ENCODE measurements around the gene CTSC.

The CTSC gene

GRCh38 chr11:88306785-88307184 is 30.8 kb downstream of the CTSC start:
- no peak for DNase-seq (ENCODE audit: low read depth, low spot score)
- Histone ChIP-seq H3K36me3 (ENCODE audit: control insufficient read depth, insufficient read depth, low read length) (peaks cover 7% of the 10 kb centered on the region; the same call in 1 of the 2 replicates), H3K9me3 (ENCODE audit: control insufficient read depth, insufficient read depth, low read length) (no peaks in the 10 kb centered on the region), H3K27me3 (ENCODE audit: control insufficient read depth, insufficient read depth, low read length) (no peaks in the 10 kb centered on the region), H3K4me1 (ENCODE audit: control insufficient read depth, insufficient read depth, low read length) (peaks cover 4% of the 10 kb centered on the region; the same call in 1 of the 2 replicates), H3K4me3 (ENCODE audit: low read length) (no peak overlapping the region), H3K27ac (ENCODE audit: low read length) (no peak overlapping the region)
- WGBS (ENCODE audit: insufficient coverage, insufficient read length) = no CpG with 5 or more reads among the region's 2 CpGs

- Histone ChIP-seq H3K4me3 (ENCODE audit: low read length) (no peak overlapping the region), H3K27me3 (ENCODE audit: control insufficient read depth, insufficient read depth, low read length) (no peaks in the 10 kb centered on the region), H3K9me3 (ENCODE audit: control insufficient read depth, insufficient read depth, low read length) (no peaks in the 10 kb centered on the region), H3K36me3 (ENCODE audit: control insufficient read depth, insufficient read depth, low read length) (peaks cover 7% of the 10 kb centered on the region; the same call in 1 of the 2 replicates), H3K4me1 (ENCODE audit: control insufficient read depth, insufficient read depth, low read length) (peaks cover 4% of the 10 kb centered on the region; the same call in 1 of the 2 replicates), H3K27ac (ENCODE audit: low read length) (no peak overlapping the region)
- WGBS (ENCODE audit: insufficient coverage, insufficient read length) = no CpG with 5 or more reads among the region's 1 CpG
- no peak for DNase-seq (ENCODE audit: low read depth, low spot score)
Observed at GRCh38 chr11:88305430-88305829, 32.1 kb downstream of the CTSC start.

- Histone ChIP-seq H3K27me3 (ENCODE audit: control insufficient read depth, insufficient read depth, low read length) (no peaks in the 10 kb centered on the region), H3K9me3 (ENCODE audit: control insufficient read depth, insufficient read depth, low read length) (no peaks in the 10 kb centered on the region), H3K27ac (ENCODE audit: low read length) (no peak overlapping the region), H3K4me3 (ENCODE audit: low read length) (no peak overlapping the region), H3K36me3 (ENCODE audit: control insufficient read depth, insufficient read depth, low read length) (peaks cover 7% of the 10 kb centered on the region; the same call in 1 of the 2 replicates), H3K4me1 (ENCODE audit: control insufficient read depth, insufficient read depth, low read length) (peaks cover 4% of the 10 kb centered on the region; the same call in 1 of the 2 replicates)
- DNase-seq (ENCODE audit: low read depth, low spot score) = no peak
- WGBS (ENCODE audit: insufficient coverage, insufficient read length) = no CpG with 5 or more reads among the region's 1 CpG
Observed at GRCh38 chr11:88304352-88304751, 33.2 kb downstream of the CTSC start.

GRCh38 chr11:88303037-88303436 is 34.5 kb downstream of the CTSC start:
- no CpG with 5 or more reads among the region's 1 CpG for WGBS (ENCODE audit: insufficient coverage, insufficient read length)
- Histone ChIP-seq H3K27me3 (ENCODE audit: control insufficient read depth, insufficient read depth, low read length) (no peaks in the 10 kb centered on the region), H3K4me1 (ENCODE audit: control insufficient read depth, insufficient read depth, low read length) (peaks cover 4% of the 10 kb centered on the region; the same call in 1 of the 2 replicates), H3K9me3 (ENCODE audit: control insufficient read depth, insufficient read depth, low read length) (no peaks in the 10 kb centered on the region), H3K36me3 (ENCODE audit: control insufficient read depth, insufficient read depth, low read length) (peaks cover 7% of the 10 kb centered on the region; the same call in 1 of the 2 replicates), H3K27ac (ENCODE audit: low read length) (no peak overlapping the region), H3K4me3 (ENCODE audit: low read length) (no peak overlapping the region)
- no peak for DNase-seq (ENCODE audit: low read depth, low spot score)

GRCh38 chr11:88301488-88302140 is 35.9 kb downstream of the CTSC start:
- WGBS (ENCODE audit: insufficient coverage, insufficient read length) = no CpG with 5 or more reads among the region's 9 CpGs
- H3K36me3 ChIP-seq (ENCODE audit: control insufficient read depth, insufficient read depth, low read length) = peaks cover 4% of the 10 kb centered on the region; the same call in 1 of the 2 replicates
- H3K9me3 ChIP-seq (ENCODE audit: control insufficient read depth, insufficient read depth, low read length) = no peaks in the 10 kb centered on the region
- H3K4me1 ChIP-seq (ENCODE audit: control insufficient read depth, insufficient read depth, low read length) = no peaks in the 10 kb centered on the region; the same call in 1 of the 2 replicates
- H3K27ac ChIP-seq (ENCODE audit: low read length) = no peak overlapping the region
- DNase-seq (ENCODE audit: low read depth, low spot score) = no peak
- no peak overlapping the region for H3K4me3 ChIP-seq (ENCODE audit: low read length)
- H3K27me3 ChIP-seq (ENCODE audit: control insufficient read depth, insufficient read depth, low read length) = no peaks in the 10 kb centered on the region

- Histone ChIP-seq H3K27me3 (ENCODE audit: control insufficient read depth, insufficient read depth, low read length) (no peaks in the 10 kb centered on the region), H3K4me1 (ENCODE audit: control insufficient read depth, insufficient read depth, low read length) (no peaks in the 10 kb centered on the region; the same call in 1 of the 2 replicates), H3K9me3 (ENCODE audit: control insufficient read depth, insufficient read depth, low read length) (no peaks in the 10 kb centered on the region), H3K36me3 (ENCODE audit: control insufficient read depth, insufficient read depth, low read length) (peaks cover 4% of the 10 kb centered on the region; the same call in 1 of the 2 replicates), H3K4me3 (ENCODE audit: low read length) (no peak overlapping the region), H3K27ac (ENCODE audit: low read length) (no peak overlapping the region)
- WGBS (ENCODE audit: insufficient coverage, insufficient read length) = no CpG with 5 or more reads among the region's 3 CpGs
- DNase-seq (ENCODE audit: low read depth, low spot score) = peak; percentile 60
Observed at GRCh38 chr11:88300888-88301487, 36.5 kb downstream of the CTSC start.

GRCh38 chr11:88297863-88298262 is 39.7 kb downstream of the CTSC start:
- Histone ChIP-seq H3K27ac (ENCODE audit: low read length) (no peak overlapping the region), H3K4me1 (ENCODE audit: control insufficient read depth, insufficient read depth, low read length) (no peaks in the 10 kb centered on the region; the same call in none of the 2 replicates), H3K27me3 (ENCODE audit: control insufficient read depth, insufficient read depth, low read length) (no peaks in the 10 kb centered on the region), H3K36me3 (ENCODE audit: control insufficient read depth, insufficient read depth, low read length) (peaks cover 7% of the 10 kb centered on the region; the same call in 1 of the 2 replicates), H3K4me3 (ENCODE audit: low read length) (no peak overlapping the region), H3K9me3 (ENCODE audit: control insufficient read depth, insufficient read depth, low read length) (no peaks in the 10 kb centered on the region)
- no peak for DNase-seq (ENCODE audit: low read depth, low spot score)
- no CpG with 5 or more reads among the region's 2 CpGs for WGBS (ENCODE audit: insufficient coverage, insufficient read length)

- no peak overlapping the region for H3K27ac ChIP-seq (ENCODE audit: low read length)
- DNase-seq (ENCODE audit: low read depth, low spot score) = no peak
Observed at GRCh38 chr11:88297421-88297820, 40.1 kb downstream of the CTSC start.

GRCh38 chr11:88295028-88295427 is 42.5 kb downstream of the CTSC start:
- Histone ChIP-seq H3K27ac (ENCODE audit: low read length) (no peak overlapping the region), H3K4me3 (ENCODE audit: low read length) (no peak overlapping the region), H3K4me1 (ENCODE audit: control insufficient read depth, insufficient read depth, low read length) (no peaks in the 10 kb centered on the region; the same call in 1 of the 2 replicates), H3K27me3 (ENCODE audit: control insufficient read depth, insufficient read depth, low read length) (no peaks in the 10 kb centered on the region), H3K36me3 (ENCODE audit: control insufficient read depth, insufficient read depth, low read length) (peaks cover 13% of the 10 kb centered on the region; the same call in 1 of the 2 replicates), H3K9me3 (ENCODE audit: control insufficient read depth, insufficient read depth, low read length) (no peaks in the 10 kb centered on the region)
- WGBS (ENCODE audit: insufficient coverage, insufficient read length) = no CpG with 5 or more reads among the region's 3 CpGs
- no peak for DNase-seq (ENCODE audit: low read depth, low spot score)

More at GRCh38 chr11:88297421-88297820, 40.1 kb downstream of the CTSC start:
- Histone ChIP-seq H3K9me3 (ENCODE audit: control insufficient read depth, insufficient read depth, low read length) (no peaks in the 10 kb centered on the region), H3K36me3 (ENCODE audit: control insufficient read depth, insufficient read depth, low read length) (peaks cover 12% of the 10 kb centered on the region; the same call in 1 of the 2 replicates), H3K4me3 (ENCODE audit: low read length) (no peak overlapping the region), H3K4me1 (ENCODE audit: control insufficient read depth, insufficient read depth, low read length) (no peaks in the 10 kb centered on the region; the same call in none of the 2 replicates), H3K27me3 (ENCODE audit: control insufficient read depth, insufficient read depth, low read length) (no peaks in the 10 kb centered on the region)
- WGBS (ENCODE audit: insufficient coverage, insufficient read length) = no CpG with 5 or more reads among the region's 2 CpGs

- H3K36me3 ChIP-seq (ENCODE audit: control insufficient read depth, insufficient read depth, low read length) = peaks cover 13% of the 10 kb centered on the region; the same call in 1 of the 2 replicates
- no peaks in the 10 kb centered on the region for H3K9me3 ChIP-seq (ENCODE audit: control insufficient read depth, insufficient read depth, low read length)
- H3K4me3 ChIP-seq (ENCODE audit: low read length) = no peak overlapping the region
- no CpG with 5 or more reads among the region's 3 CpGs for WGBS (ENCODE audit: insufficient coverage, insufficient read length)
- DNase-seq (ENCODE audit: low read depth, low spot score) = no peak
- H3K27ac ChIP-seq (ENCODE audit: low read length) = no peak overlapping the region
- no peaks in the 10 kb centered on the region; the same call in 1 of the 2 replicates for H3K4me1 ChIP-seq (ENCODE audit: control insufficient read depth, insufficient read depth, low read length)
- no peaks in the 10 kb centered on the region for H3K27me3 ChIP-seq (ENCODE audit: control insufficient read depth, insufficient read depth, low read length)
Observed at GRCh38 chr11:88293931-88294330, 43.6 kb downstream of the CTSC start.
